Natural killer cell (primary cell): ENCODE data around the gene KCNN1. TPM values are rescaled to one million over a fixed set of nuclear protein-coding genes. Genes with fewer than 3 reads are reported as not detected.

Experiments used
- ATAC-seq, 3 donors: fragments of 150-1000 bp in 2 of 3; fragments of 200-7000 bp in 1 of 3; cut with Tn5 transposase; 1 replicate in 1 of 3; 2 replicates in 2 of 3; pipeline ENCODE4 v1.10.0; 2021; ENCODE audit warnings: mild to moderate bottlenecking in 2 of 3, moderate library complexity in 2 of 3
- DNase-seq, 2 donors: peaks; one replicate each; pipeline versions ENCODE4 v3.0.0 to v3.0.0-alpha.2; 2013 to 2021; ENCODE audit warnings: mixed read lengths in 1 of 2
- H3K27ac ChIP-seq: one replicate; pipeline ENCODE4 v1.5.1; 2013; ENCODE audit warnings: mild to moderate bottlenecking, low read length
- H3K27me3 ChIP-seq: one replicate; pipeline ENCODE4 v1.6.1; 2013; ENCODE audit warnings: low read length; ENCODE audit not compliant: control insufficient read depth, insufficient read depth
- H3K36me3 ChIP-seq: one replicate; pipeline ENCODE4 v1.6.1; 2013; ENCODE audit warnings: low read length; ENCODE audit not compliant: control insufficient read depth, insufficient read depth
- H3K4me1 ChIP-seq: one replicate; pipeline ENCODE4 v1.6.1; 2013; ENCODE audit warnings: low read length; ENCODE audit not compliant: control insufficient read depth, insufficient read depth
- H3K4me3 ChIP-seq: one replicate; pipeline ENCODE4 v1.5.1; 2013; ENCODE audit warnings: low read length
- H3K9me3 ChIP-seq: one replicate; pipeline ENCODE4 v1.6.1; 2013; ENCODE audit warnings: low read length; ENCODE audit not compliant: control insufficient read depth, insufficient read depth
- H3K27ac Mint-ChIP-seq, 2 donors: one replicate each; pipeline ENCODE4 v1.8.0; 2022; ENCODE audit warnings: mild to moderate bottlenecking in 2 of 2, mixed read lengths in 2 of 2, moderate library complexity in 1 of 2
- H3K27me3 Mint-ChIP-seq, 2 donors: one replicate each; pipeline ENCODE4 v1.8.0; 2022; ENCODE audit warnings: low read depth in 2 of 2, mixed read lengths in 2 of 2
- H3K36me3 Mint-ChIP-seq: one replicate; pipeline ENCODE4 v1.8.0; 2022; ENCODE audit warnings: mixed read lengths
- H3K4me1 Mint-ChIP-seq, 2 donors: one replicate each; pipeline ENCODE4 v1.8.0; 2022; ENCODE audit warnings: mixed read lengths in 2 of 2
- H3K4me3 Mint-ChIP-seq: one replicate; pipeline ENCODE4 v1.8.0; 2022; ENCODE audit warnings: mild to moderate bottlenecking, moderate library complexity, mixed read lengths
- H3K9me3 Mint-ChIP-seq, 2 donors: one replicate each; pipeline ENCODE4 v1.8.0; 2022; ENCODE audit warnings: mixed read lengths in 2 of 2
- WGBS: methylation state at CpG from one replicate; pipeline ENCODE4 v1.1.7; 2013; ENCODE audit warnings: missing lambda C conversion rate; ENCODE audit not compliant: insufficient coverage; 5-methylcytosine and 5-hydroxymethylcytosine counted together
- intact Hi-C: fragments of 100-400 bp; cut with micrococcal nuclease; formaldehyde crosslinking; loops from one replicate; pipeline ENCODE4 v1.14.2; 2022
- total RNA-seq, 4 donors: library from RNA; stranded (reverse); fragments of 120-200 nt in 1 of 4; gene quantifications; one replicate each; pipeline versions ENCODE4 v1.2.3 to v1.2.4, GENCODE V29; 2013 to 2022
- TF ChIP-seq, protein P1 (sequence below): fragments of 200-600 bp; IDR thresholded peaks from one replicate; pipeline ENCODE4 v1.8.0; 2022; ENCODE audit warnings: antibody characterized with exemption

Gene KCNN1
- total RNA-seq, 3 donors from 2014 or later (not counting 1 experiment from before 2014, with no cell fraction given) = not detected

DNA sequence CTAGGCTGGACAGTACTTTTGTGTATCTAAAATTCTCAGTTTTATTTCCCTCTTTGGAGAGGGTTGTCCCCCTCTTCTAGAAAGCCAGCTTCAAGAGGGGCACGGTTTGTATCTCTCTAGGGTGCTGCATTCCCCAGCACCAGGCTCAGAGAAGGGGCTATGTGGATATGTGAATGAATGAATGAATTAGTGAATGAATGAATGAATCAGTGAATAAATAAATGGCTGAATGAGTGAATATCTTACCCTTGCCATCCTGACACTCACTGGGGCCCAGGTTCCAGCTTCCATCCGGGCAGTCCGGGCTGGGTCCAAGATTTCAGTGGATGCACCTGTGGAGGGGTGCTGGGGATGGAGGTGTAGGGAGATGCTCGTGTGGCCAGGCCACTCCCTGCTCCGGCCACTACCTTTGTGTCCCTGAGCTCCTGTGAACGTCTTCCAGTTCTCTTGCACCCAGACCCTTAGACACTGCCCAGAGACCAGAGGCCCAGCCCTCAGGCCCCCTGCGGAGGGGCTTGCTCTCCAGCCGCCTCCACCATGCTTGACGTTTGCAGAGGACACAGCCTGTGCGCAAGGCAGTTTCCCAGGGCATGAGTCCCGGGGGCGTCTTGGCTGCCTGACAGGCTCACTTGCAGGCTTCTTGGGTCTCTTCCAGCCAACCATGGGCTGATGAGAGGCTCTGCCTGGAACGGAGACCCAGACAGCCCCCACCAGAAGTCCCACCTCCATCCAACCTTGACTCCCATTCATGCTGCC is 2.8 kb upstream of the KCNN1 start:
- H3K27ac Mint-ChIP-seq = no peak overlapping the region
- peaks cover 15% of the 10 kb centered on the region for H3K27me3 ChIP-seq
- no peaks in the 10 kb centered on the region for H3K36me3 ChIP-seq
- H3K36me3 Mint-ChIP-seq = no peaks in the 10 kb centered on the region
- H3K4me1 Mint-ChIP-seq = peaks cover 0 to 5% of the 10 kb centered on the region in 2 donors
- H3K9me3 ChIP-seq = no peaks in the 10 kb centered on the region
- H3K27ac ChIP-seq = no peak overlapping the region
- H3K27me3 Mint-ChIP-seq = peaks cover 29 to 31% of the 10 kb centered on the region in 2 donors
- no peak overlapping the region for H3K4me3 Mint-ChIP-seq
- ATAC-seq = no peak
- intact Hi-C loops = no loop called here
- no peaks in the 10 kb centered on the region for H3K9me3 Mint-ChIP-seq
- peaks cover 4% of the 10 kb centered on the region for H3K4me1 ChIP-seq
- no peak for DNase-seq
- TF ChIP-seq, protein P1, sequence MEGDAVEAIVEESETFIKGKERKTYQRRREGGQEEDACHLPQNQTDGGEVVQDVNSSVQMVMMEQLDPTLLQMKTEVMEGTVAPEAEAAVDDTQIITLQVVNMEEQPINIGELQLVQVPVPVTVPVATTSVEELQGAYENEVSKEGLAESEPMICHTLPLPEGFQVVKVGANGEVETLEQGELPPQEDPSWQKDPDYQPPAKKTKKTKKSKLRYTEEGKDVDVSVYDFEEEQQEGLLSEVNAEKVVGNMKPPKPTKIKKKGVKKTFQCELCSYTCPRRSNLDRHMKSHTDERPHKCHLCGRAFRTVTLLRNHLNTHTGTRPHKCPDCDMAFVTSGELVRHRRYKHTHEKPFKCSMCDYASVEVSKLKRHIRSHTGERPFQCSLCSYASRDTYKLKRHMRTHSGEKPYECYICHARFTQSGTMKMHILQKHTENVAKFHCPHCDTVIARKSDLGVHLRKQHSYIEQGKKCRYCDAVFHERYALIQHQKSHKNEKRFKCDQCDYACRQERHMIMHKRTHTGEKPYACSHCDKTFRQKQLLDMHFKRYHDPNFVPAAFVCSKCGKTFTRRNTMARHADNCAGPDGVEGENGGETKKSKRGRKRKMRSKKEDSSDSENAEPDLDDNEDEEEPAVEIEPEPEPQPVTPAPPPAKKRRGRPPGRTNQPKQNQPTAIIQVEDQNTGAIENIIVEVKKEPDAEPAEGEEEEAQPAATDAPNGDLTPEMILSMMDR = no peak
- 87% methylated on average over 12 of the region's 13 CpGs for WGBS
- no peak overlapping the region for H3K4me3 ChIP-seq

DNA sequence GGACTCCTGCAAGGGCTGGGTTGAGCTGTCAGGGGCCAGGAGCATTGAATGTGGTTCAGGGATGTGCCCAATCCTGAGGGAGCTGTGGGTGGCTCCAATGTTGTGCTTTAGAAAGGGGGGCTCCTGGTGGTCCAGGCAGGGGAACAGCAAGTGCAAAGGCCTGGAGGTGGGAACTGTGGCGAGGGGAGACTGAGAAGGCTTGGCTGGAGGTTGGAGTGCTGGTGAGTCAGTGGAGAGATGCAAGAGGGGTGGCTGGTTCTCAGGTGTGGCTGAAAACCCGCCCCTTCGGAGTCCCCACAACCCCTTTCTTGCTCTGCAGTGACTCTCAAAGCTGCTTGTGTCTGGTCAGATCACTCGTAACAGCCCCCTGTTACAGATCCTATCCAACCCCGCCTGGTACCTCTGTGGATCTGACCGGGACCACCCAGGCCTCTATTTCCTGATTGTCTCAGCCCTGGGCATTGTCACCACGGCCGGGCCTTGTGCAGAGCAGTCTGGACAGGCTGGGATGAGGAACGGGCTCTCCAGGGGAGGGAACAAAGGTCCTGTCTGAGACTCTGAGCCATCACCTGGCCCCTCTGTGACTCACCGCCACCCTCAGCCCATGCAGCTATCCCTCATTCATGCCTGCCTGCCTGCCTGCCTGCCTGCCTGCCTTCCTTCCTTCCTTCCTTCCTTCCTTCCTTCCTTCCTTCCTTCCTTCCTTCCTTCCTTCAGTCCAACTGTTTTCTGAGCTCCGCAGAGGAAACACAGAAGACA is 1.4 kb upstream of the KCNN1 start:
- TF ChIP-seq, protein P1 = no peak
- whole genome bisulfite sequencing = 81% methylated on average over 10 of the region's 11 CpGs
- Histone ChIP-seq H3K9me3 (no peaks in the 10 kb centered on the region), H3K4me1 (peaks cover 4% of the 10 kb centered on the region), H3K36me3 (no peaks in the 10 kb centered on the region), H3K27me3 (peaks cover 15% of the 10 kb centered on the region), H3K4me3 (no peak overlapping the region), H3K27ac (no peak overlapping the region)
- Mint-ChIP-seq H3K27me3 (peaks cover 29 to 31% of the 10 kb centered on the region in 2 donors), H3K4me3 (no peak overlapping the region), H3K4me1 (peaks cover 0 to 5% of the 10 kb centered on the region in 2 donors), H3K9me3 (no peaks in the 10 kb centered on the region), H3K27ac (no peak overlapping the region), H3K36me3 (no peaks in the 10 kb centered on the region)
- intact Hi-C loops = no loop called here
- ATAC-seq (peak in 2 of 3 donors; percentile 21 to 29), DNase-seq (no peak)

DNA sequence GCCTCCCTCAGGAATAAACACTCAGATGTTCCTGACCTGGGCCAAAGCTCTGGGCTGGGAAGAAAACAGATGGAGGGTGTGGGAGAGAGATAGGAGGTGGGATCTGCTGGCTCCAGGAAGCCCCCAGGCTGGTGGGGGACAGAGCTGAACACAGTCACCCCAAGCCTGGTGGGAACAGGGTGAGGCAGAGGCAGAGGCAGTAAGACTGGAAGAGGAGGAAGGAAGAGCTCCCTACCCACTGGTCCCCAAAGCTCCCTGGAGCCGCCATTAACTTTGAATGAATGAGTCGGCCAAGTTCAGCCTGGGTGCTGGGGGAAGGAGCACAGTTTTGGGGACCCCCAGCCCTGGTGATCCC is 801 bp upstream of the KCNN1 start:
- H3K36me3 ChIP-seq = no peaks in the 10 kb centered on the region
- Mint-ChIP-seq H3K27me3 (peaks cover 29 to 31% of the 10 kb centered on the region in 2 donors), H3K36me3 (no peaks in the 10 kb centered on the region), H3K9me3 (no peaks in the 10 kb centered on the region), H3K4me1 (peaks cover 0 to 5% of the 10 kb centered on the region in 2 donors), H3K27ac (no peak overlapping the region), H3K4me3 (no peak overlapping the region)
- no peak overlapping the region for H3K27ac ChIP-seq
- peaks cover 4% of the 10 kb centered on the region for H3K4me1 ChIP-seq
- 56% methylated on average over 2 of the region's 2 CpGs for WGBS
- H3K4me3 ChIP-seq = no peak overlapping the region
- TF ChIP-seq, protein P1 = no peak
- H3K9me3 ChIP-seq = no peaks in the 10 kb centered on the region
- intact Hi-C loops = no loop called here
- H3K27me3 ChIP-seq = peaks cover 15% of the 10 kb centered on the region
- no peak for ATAC-seq
- no peak for DNase-seq
